LNCaP clone FGC (cell line): ENCODE measurements around the gene RAB11FIP2.

Source experiments
- DNase-seq: peaks from one replicate; pipeline ENCODE4 v3.0.0-alpha.2; 2011; ENCODE audit warnings: low read depth
- H3K4me3 ChIP-seq: 2 replicates; pipeline ENCODE4 v1.5.1; 2011; ENCODE audit warnings: mild to moderate bottlenecking, low read depth, low read length, control low read depth
- CTCF ChIP-seq: IDR thresholded peaks from 2 replicates; pipeline ENCODE4 v1.5.1; 2012; ENCODE audit warnings: mild to moderate bottlenecking; ENCODE audit not compliant: control insufficient read depth, insufficient read depth; ENCODE audit errors: extremely low read depth

RAB11FIP2 gene

DNA sequence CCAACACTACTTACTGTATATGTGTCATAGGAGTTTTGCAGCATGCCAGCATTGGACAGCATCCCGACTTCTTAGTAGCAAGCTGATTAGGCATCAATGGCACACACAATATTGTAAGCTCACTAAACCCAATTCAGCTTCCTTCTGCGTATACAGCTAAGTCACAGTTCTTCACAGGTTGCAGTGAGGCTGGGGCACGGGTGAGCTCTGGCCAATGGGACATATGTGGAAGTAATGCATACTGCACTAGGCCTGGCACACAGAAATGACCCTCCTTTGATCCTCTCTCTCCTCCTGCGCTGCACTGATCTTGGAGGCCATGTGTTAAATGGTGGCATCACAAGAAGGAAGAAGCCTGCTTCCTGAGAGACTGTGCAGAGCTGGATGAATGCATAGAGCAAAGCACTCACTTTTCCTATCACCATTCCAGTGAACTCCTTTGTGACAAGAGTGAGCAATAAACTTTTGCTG, 11.9 kb downstream of the RAB11FIP2 start:
- no peak overlapping the region for H3K4me3 ChIP-seq
- no peak for DNase-seq
- no peak for TF ChIP-seq CTCF

DNA sequence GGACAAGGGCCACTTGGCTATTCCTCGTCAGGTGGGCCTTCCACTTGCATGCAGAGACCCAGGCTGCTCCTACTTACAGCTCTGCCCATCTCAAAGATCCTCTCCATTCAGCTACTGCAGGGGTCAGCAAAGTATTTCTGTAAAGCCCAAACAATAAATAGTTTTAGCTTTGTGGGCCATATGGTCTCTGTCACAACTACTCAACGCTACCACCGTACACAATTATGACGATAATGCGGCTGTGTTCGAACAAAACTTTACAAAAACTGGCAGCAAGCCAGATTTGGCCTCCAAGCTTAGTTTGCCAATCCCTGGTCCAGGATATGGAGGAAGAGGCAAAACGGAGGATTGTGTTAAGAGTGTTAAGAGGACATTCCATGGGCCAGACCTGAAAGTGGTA, 12.8 kb downstream of the RAB11FIP2 start:
- no peak for DNase-seq
- TF ChIP-seq CTCF = no peak
- H3K4me3 ChIP-seq = no peak overlapping the region

DNA sequence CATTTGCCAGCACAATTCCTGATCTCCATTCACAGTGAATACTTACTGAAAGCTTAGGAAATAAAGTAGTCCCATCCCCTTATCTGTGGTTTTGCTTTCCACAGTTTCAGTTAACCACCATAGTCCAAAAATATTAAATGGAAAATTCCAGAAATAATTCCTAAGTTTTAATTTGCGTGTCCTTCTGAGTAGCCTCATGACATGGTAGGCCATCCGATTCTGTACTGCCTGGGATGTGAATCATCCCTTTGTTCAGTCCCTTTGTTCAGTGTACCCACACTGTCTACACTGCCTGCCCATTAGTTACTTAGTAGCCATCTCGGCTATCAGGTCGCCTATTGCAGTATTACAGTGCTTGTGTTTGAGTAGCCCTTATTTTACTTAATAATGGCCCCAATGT, 14.2 kb downstream of the RAB11FIP2 start:
- H3K4me3 ChIP-seq = no peak overlapping the region
- no peak for DNase-seq
- no peak for TF ChIP-seq CTCF

- H3K4me3 ChIP-seq = no peak overlapping the region
- no peak for DNase-seq
- no peak for TF ChIP-seq CTCF
Observed at GRCh38 chr10:118031351-118032075, 15.2 kb downstream of the RAB11FIP2 start.

- no peak for TF ChIP-seq CTCF
- DNase-seq = no peak
Observed at GRCh38 chr10:118028619-118029018, 18.1 kb downstream of the RAB11FIP2 start.

DNA sequence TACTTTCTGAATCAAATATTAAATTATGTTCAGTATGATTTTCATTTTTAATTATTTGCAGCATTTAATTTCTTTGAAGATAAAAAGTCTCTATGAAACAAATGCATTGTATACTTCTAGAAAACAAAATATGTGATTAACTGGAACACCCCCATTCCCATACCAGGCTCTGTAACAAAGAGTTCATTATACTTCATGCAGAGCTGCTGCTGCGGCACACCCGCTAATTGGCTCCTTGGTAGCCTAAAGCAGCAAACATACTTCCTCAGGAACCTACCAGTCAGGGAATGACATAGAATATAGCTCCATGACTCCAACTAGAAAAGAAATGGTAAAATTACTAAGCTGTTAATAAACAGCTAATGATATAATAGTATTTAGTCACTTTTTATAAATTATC, 19.3 kb downstream of the RAB11FIP2 start:
- no peak for DNase-seq
- H3K4me3 ChIP-seq = no peak overlapping the region
- no peak for TF ChIP-seq CTCF

More at GRCh38 chr10:118028619-118029018, 18.1 kb downstream of the RAB11FIP2 start:
- H3K4me3 ChIP-seq = no peak overlapping the region

DNA sequence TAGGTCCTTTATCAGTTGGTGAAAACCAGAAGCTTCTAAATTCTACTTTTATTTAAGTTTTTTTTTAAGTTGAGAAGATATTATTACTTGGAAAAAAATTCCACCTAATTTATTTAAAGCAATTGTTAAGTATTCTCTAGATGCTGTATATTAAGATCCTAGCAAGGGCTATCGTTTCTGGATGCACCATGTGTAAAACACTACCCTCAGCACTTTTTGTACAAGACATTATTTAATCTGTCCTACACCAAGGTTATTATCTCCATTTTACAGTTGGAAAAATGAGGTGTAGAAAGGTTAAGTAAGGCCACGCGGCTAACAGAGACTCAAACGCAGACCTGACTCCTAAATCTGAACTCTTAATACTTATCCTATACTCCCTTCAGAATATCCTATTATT, 19.8 kb downstream of the RAB11FIP2 start:
- no peak for TF ChIP-seq CTCF
- no peak overlapping the region for H3K4me3 ChIP-seq
- no peak for DNase-seq
